Ishikawa (cell line): ENCODE data around the gene C18orf63.

Source experiments
- CEBPB ChIP-seq: IDR thresholded peaks from 2 replicates; pipeline ENCODE4 v1.6.1; 2012
- CREB1 ChIP-seq: IDR thresholded peaks from 2 replicates; pipeline ENCODE4 v1.6.1; 2012; ENCODE audit warnings: low read depth
- EGR1 ChIP-seq: IDR thresholded peaks from 2 replicates; pipeline ENCODE4 v1.6.1; 2012
- EP300 ChIP-seq: IDR thresholded peaks from 2 replicates; pipeline ENCODE4 v1.6.1; 2012; ENCODE audit warnings: borderline replicate concordance
- FOXM1 ChIP-seq: IDR thresholded peaks from 2 replicates; pipeline ENCODE4 v1.6.1; 2012; ENCODE audit warnings: low read depth, borderline replicate concordance
- MAX ChIP-seq: IDR thresholded peaks from 2 replicates; pipeline ENCODE4 v1.6.1; 2012
- NFIC ChIP-seq: IDR thresholded peaks from 2 replicates; pipeline ENCODE4 v1.6.1; 2012
- RAD21 ChIP-seq: IDR thresholded peaks from 2 replicates; pipeline ENCODE4 v1.6.1; 2012; ENCODE audit warnings: low read depth
- REST ChIP-seq: IDR thresholded peaks from 2 replicates; pipeline ENCODE4 v1.6.1; 2012; ENCODE audit warnings: low read depth, mild to moderate bottlenecking
- TAF1 ChIP-seq: IDR thresholded peaks from 2 replicates; pipeline ENCODE4 v1.6.1; 2012; ENCODE audit warnings: low read depth, mild to moderate bottlenecking
- TCF12 ChIP-seq: IDR thresholded peaks from 2 replicates; pipeline ENCODE4 v1.6.1; 2012; ENCODE audit warnings: low read depth
- TEAD4 ChIP-seq: IDR thresholded peaks from 2 replicates; pipeline ENCODE4 v1.6.1; 2012
- USF1 ChIP-seq: IDR thresholded peaks from 2 replicates; pipeline ENCODE4 v1.6.1; 2012
- YY1 ChIP-seq: IDR thresholded peaks from 2 replicates; pipeline ENCODE4 v1.6.1; 2012; ENCODE audit warnings: low read depth
- ZBTB7A ChIP-seq: IDR thresholded peaks from 2 replicates; pipeline ENCODE4 v1.6.1; 2012; ENCODE audit warnings: low read depth

C18orf63 gene

GRCh38 chr18:74337155-74337911 is 21.7 kb downstream of the C18orf63 start:
- TF ChIP-seq TAF1 (no peak), TCF12 (no peak), ZBTB7A (no peak), NFIC (no peak), EP300 (no peak), EGR1 (no peak), CREB1 (no peak), TEAD4 (no peak), YY1 (no peak), USF1 (no peak)

GRCh38 chr18:74337912-74338309 is 22.3 kb downstream of the C18orf63 start:
- no peak for TF ChIP-seq FOXM1
- TF ChIP-seq CREB1: no peak
- no peak for TF ChIP-seq YY1
- TF ChIP-seq TAF1: no peak
- no peak for TF ChIP-seq NFIC
- no peak for TF ChIP-seq RAD21
- no peak for TF ChIP-seq EGR1
- no peak for TF ChIP-seq CEBPB

- TF ChIP-seq RAD21: peak; percentile 90
- TF ChIP-seq EP300: no peak
- TF ChIP-seq USF1: no peak
- no peak for TF ChIP-seq TAF1
- TF ChIP-seq MAX: no peak
- no peak for TF ChIP-seq CEBPB
Observed at GRCh38 chr18:74342416-74343043, 26.9 kb downstream of the C18orf63 start.

GRCh38 chr18:74346206-74346605 is 30.6 kb downstream of the C18orf63 start:
- TF ChIP-seq RAD21 (no peak), CEBPB (no peak), TAF1 (no peak), MAX (no peak), CREB1 (no peak), TEAD4 (no peak), ZBTB7A (no peak)

GRCh38 chr18:74348581-74348980 is 32.9 kb downstream of the C18orf63 start:
- TF ChIP-seq ZBTB7A (no peak), CEBPB (no peak), TEAD4 (no peak), USF1 (no peak), TCF12 (no peak), MAX (no peak)

GRCh38 chr18:74351354-74351753 is 35.7 kb downstream of the C18orf63 start:
- TF ChIP-seq YY1: no peak
- no peak for TF ChIP-seq REST
- no peak for TF ChIP-seq CEBPB
- TF ChIP-seq NFIC: no peak
- TF ChIP-seq RAD21: no peak
- no peak for TF ChIP-seq TEAD4
- no peak for TF ChIP-seq EGR1
- TF ChIP-seq CREB1: no peak
- TF ChIP-seq TCF12: no peak
- no peak for TF ChIP-seq EP300
- TF ChIP-seq USF1: no peak
- no peak for TF ChIP-seq ZBTB7A
- no peak for TF ChIP-seq MAX
- TF ChIP-seq FOXM1: no peak
- TF ChIP-seq TAF1: no peak
